ENCODE measurements around the gene ATP6V0A1. TPM values are rescaled to one million over a fixed set of nuclear protein-coding genes. Genes with fewer than 3 reads are reported as not detected.
A peak's percentile ranks its signal among the peaks of the same experiment; 100 is the strongest.
"Not testable (repeated sequence)": the region's sequence is repeated elsewhere in the genome, so short reads cannot be mapped to it uniquely, and the experiment has no call there.

Gene ATP6V0A1
- total and polyA plus RNA-seq, 4 donors = 71.1 to 321 (median 199) TPM

DNA sequence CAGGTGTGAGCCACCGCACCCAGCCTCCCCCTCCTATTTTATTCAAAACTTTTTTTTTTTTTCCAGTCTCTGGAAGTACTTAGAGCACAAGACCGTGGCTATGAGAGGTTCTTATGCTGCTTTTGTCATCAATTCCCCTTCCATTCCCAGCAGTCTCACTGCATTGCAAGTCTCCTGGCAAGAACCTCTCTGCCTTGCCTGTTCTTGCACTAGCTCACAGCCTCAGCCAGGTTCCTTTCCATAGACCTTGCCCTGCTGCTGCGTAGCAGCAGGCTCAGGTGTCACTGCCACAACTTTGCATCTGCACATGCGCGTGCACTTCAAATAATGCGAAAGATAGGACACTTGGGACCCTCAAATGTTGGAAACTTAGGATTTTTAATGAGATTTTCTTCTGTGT is 15.6 kb downstream of the ATP6V0A1 start:
- H3K27ac ChIP-seq (ENCODE audit: low read depth, low read length) = no peak overlapping the region
- no peaks in the 10 kb centered on the region for H3K27me3 ChIP-seq (ENCODE audit: control insufficient read depth, insufficient read depth, low read length)
- H3K4me3 ChIP-seq (ENCODE audit: low read depth, low read length) = no peak overlapping the region
- H3K4me1 ChIP-seq (ENCODE audit: control insufficient read depth, insufficient read depth, low read length) = no peaks in the 10 kb centered on the region
- DNase-seq (ENCODE audit: low read depth in 4 of 6, low spot score in 6 of 6) = peak in 1 of 6 donors; percentile 47
- H3K9me3 ChIP-seq (ENCODE audit: control insufficient read depth, insufficient read depth, low read length) = no peaks in the 10 kb centered on the region
- 92% methylated on average over 5 of the region's 6 CpGs for WGBS (ENCODE audit: insufficient coverage)
- H3K36me3 ChIP-seq (ENCODE audit: control insufficient read depth, insufficient read depth, low read length) = peaks cover 40% of the 10 kb centered on the region

DNA sequence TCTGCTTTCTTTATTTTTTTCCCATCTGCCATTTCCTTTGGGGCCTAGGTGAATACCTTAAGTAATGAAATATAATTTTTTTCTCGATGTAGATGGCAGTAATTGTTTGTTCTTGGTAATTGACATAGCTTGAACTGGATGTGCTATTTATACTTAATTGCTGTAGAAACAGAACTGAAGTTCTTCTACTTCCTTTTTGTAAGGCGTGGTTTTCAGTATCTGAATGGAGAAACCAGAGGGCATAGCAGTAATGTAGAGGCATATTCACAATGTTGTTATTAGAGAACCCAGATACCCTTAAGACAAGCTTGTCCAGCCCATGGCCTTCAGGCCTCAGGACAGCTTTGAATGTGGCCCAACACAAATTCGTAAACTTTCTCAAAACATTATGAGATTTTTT is 16.4 kb downstream of the ATP6V0A1 start:
- Histone ChIP-seq H3K9me3 (ENCODE audit: control insufficient read depth, insufficient read depth, low read length) (no peaks in the 10 kb centered on the region), H3K4me3 (ENCODE audit: low read depth, low read length) (no peak overlapping the region), H3K4me1 (ENCODE audit: control insufficient read depth, insufficient read depth, low read length) (no peaks in the 10 kb centered on the region), H3K27me3 (ENCODE audit: control insufficient read depth, insufficient read depth, low read length) (no peaks in the 10 kb centered on the region), H3K36me3 (ENCODE audit: control insufficient read depth, insufficient read depth, low read length) (peaks cover 46% of the 10 kb centered on the region), H3K27ac (ENCODE audit: low read depth, low read length) (no peak overlapping the region)
- WGBS (ENCODE audit: insufficient coverage) = 100% methylated on average over 1 of the region's 3 CpGs
- no peak for DNase-seq (ENCODE audit: low read depth in 4 of 6, low spot score in 6 of 6)

DNA sequence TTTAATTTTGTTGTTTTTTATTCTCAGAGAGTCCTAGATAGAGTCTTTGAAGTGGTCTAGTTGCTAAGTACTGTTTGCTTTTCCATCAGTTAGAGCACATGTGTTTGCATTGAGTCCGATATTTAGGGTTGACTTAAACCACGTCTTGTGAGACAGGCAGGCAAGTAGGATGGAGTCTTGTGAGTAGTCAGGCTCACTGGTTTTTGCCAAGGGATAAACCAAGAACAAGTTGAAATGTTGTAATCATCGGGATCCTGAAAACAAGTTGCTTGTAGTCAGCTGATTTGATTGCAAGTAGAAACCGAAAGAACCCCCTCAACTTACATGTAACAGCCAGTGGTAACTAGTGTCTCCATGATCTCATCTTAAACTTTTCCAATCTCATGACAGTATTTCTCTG is 17.2 kb downstream of the ATP6V0A1 start:
- Histone ChIP-seq H3K36me3 (ENCODE audit: control insufficient read depth, insufficient read depth, low read length) (peaks cover 50% of the 10 kb centered on the region), H3K4me1 (ENCODE audit: control insufficient read depth, insufficient read depth, low read length) (no peaks in the 10 kb centered on the region), H3K9me3 (ENCODE audit: control insufficient read depth, insufficient read depth, low read length) (no peaks in the 10 kb centered on the region), H3K27me3 (ENCODE audit: control insufficient read depth, insufficient read depth, low read length) (no peaks in the 10 kb centered on the region), H3K4me3 (ENCODE audit: low read depth, low read length) (no peak overlapping the region), H3K27ac (ENCODE audit: low read depth, low read length) (no peak overlapping the region)
- WGBS (ENCODE audit: insufficient coverage) = 96% methylated on average over 2 of the region's 4 CpGs
- no peak for DNase-seq (ENCODE audit: low read depth in 4 of 6, low spot score in 6 of 6)

DNA sequence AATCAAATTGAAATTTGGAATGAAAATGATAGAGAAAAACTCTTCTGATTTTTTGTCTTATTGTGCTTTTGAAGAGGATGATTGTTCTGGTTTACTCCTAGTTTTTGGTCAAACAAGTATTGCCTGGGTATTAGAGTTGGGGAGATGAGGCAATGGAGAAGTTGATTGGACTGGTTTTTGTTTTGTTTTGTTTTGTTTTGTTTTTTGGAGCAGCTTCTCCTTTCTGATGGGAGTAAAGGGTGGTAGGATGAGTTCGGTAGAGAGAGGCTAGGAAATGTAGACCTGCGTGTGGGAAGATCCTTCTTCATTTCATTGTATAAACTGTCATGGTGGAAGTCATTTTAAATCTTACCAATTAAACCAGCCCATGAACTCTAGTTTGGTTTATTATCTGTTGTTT is 17.7 kb downstream of the ATP6V0A1 start:
- H3K27me3 ChIP-seq (ENCODE audit: control insufficient read depth, insufficient read depth, low read length) = no peaks in the 10 kb centered on the region
- H3K4me3 ChIP-seq (ENCODE audit: low read depth, low read length) = no peak overlapping the region
- no CpG with 5 or more reads among the region's 2 CpGs for WGBS (ENCODE audit: insufficient coverage)
- H3K9me3 ChIP-seq (ENCODE audit: control insufficient read depth, insufficient read depth, low read length) = no peaks in the 10 kb centered on the region
- H3K27ac ChIP-seq (ENCODE audit: low read depth, low read length) = no peak overlapping the region
- peaks cover 53% of the 10 kb centered on the region for H3K36me3 ChIP-seq (ENCODE audit: control insufficient read depth, insufficient read depth, low read length)
- no peaks in the 10 kb centered on the region for H3K4me1 ChIP-seq (ENCODE audit: control insufficient read depth, insufficient read depth, low read length)
- no peak for DNase-seq (ENCODE audit: low read depth in 4 of 6, low spot score in 6 of 6)

DNA sequence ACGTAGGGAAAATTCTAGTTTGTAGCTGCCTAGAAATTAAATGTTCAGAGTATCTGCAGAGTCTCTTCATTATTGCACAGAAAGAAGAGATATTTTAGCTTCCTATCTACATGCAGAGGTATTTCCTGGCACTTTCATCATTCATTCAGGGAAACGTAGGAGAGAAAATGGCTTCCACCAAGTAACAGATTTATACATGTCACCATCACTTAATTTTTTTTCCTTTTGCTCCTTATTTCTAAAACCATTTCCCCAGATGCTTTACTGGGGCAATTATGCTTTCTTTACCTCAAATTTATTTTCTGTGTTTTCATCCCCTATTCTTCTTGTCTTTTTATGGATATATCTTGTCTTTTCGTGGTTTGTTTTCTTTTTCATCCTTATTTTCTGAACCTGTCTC is 18.5 kb downstream of the ATP6V0A1 start:
- no peaks in the 10 kb centered on the region for H3K4me1 ChIP-seq (ENCODE audit: control insufficient read depth, insufficient read depth, low read length)
- WGBS (ENCODE audit: insufficient coverage) = no CpG with 5 or more reads among the region's 3 CpGs
- H3K4me3 ChIP-seq (ENCODE audit: low read depth, low read length) = no peak overlapping the region

DNA sequence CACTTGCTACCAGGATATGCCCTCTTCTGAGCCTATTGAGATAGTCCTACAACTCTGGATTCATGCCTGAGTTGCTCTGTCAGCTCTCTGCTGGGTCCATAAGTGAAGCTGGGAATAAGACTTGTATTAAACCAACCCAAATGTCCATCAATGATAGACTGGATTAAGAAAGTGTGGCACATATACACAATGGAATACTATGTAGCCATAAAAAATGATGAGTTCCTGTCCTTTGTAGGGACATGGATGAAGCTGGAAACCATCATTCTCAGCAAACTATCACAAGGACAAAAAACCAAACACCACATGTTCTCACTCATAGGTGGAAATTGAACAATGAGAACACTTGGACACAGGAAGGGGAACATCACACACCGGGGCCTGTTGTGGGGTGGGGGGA is 19.1 kb downstream of the ATP6V0A1 start:
- peaks cover 53% of the 10 kb centered on the region for H3K36me3 ChIP-seq (ENCODE audit: control insufficient read depth, insufficient read depth, low read length)
- H3K4me3 ChIP-seq (ENCODE audit: low read depth, low read length); DNase-seq (ENCODE audit: low read depth in 4 of 6, low spot score in 6 of 6); H3K27me3 ChIP-seq (ENCODE audit: control insufficient read depth, insufficient read depth, low read length); H3K4me1 ChIP-seq (ENCODE audit: control insufficient read depth, insufficient read depth, low read length); H3K9me3 ChIP-seq (ENCODE audit: control insufficient read depth, insufficient read depth, low read length); H3K27ac ChIP-seq (ENCODE audit: low read depth, low read length): not testable (repeated sequence)
- WGBS (ENCODE audit: insufficient coverage) = no CpG with 5 or more reads among the region's 1 CpG

More for the DNA sequence above, 18.5 kb downstream of the ATP6V0A1 start:
- Histone ChIP-seq H3K27me3 (ENCODE audit: control insufficient read depth, insufficient read depth, low read length) (no peaks in the 10 kb centered on the region), H3K9me3 (ENCODE audit: control insufficient read depth, insufficient read depth, low read length) (no peaks in the 10 kb centered on the region), H3K36me3 (ENCODE audit: control insufficient read depth, insufficient read depth, low read length) (peaks cover 53% of the 10 kb centered on the region), H3K27ac (ENCODE audit: low read depth, low read length) (no peak overlapping the region)
- no peak for DNase-seq (ENCODE audit: low read depth in 4 of 6, low spot score in 6 of 6)

DNA sequence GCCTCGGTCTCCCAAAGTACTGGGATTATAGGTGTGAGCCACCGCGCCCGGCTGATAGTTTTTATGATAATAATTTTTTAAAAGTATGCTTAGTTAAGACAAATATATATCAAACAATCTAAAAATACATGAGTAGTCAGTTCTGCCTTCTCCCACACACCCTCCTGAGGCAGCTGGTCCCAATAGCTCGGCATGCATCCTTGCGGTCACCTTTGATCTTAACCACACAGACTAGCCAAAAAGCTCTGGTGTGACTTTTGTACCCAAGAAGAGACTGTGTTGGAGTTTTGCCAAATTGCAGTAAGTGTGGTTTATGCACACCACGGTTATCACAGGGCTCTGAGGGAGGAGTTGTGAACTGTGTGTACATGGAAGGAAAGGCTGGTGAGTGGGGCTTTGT is 25.6 kb downstream of the ATP6V0A1 start:
- Histone ChIP-seq H3K27ac (ENCODE audit: low read depth, low read length) (no peak overlapping the region), H3K4me1 (ENCODE audit: control insufficient read depth, insufficient read depth, low read length) (no peaks in the 10 kb centered on the region), H3K9me3 (ENCODE audit: control insufficient read depth, insufficient read depth, low read length) (no peaks in the 10 kb centered on the region), H3K27me3 (ENCODE audit: control insufficient read depth, insufficient read depth, low read length) (no peaks in the 10 kb centered on the region), H3K36me3 (ENCODE audit: control insufficient read depth, insufficient read depth, low read length) (peaks cover 88% of the 10 kb centered on the region), H3K4me3 (ENCODE audit: low read depth, low read length) (no peak overlapping the region)
- 60% methylated on average over 1 of the region's 7 CpGs for WGBS (ENCODE audit: insufficient coverage)
- no peak for DNase-seq (ENCODE audit: low read depth in 4 of 6, low spot score in 6 of 6)

DNA sequence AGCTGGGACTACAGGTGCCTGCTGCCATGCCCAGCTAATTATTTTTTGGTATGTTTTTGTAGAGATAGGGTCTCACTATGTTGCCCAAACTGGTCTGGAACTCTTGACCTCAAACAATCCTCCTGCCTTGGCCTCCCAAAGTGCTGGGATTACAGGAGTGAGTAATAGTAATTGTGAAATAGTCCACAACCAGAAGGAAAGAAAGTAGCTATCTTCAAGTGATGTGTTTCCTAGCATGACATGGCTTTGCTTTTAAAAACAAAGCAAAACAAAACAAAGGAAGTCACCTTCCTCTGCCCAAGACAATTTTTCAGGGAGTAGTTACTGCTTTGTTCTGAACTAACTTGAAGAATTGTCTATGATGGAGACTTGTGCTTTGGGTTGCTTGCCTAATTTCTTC is 27.0 kb downstream of the ATP6V0A1 start:
- Histone ChIP-seq H3K9me3 (ENCODE audit: control insufficient read depth, insufficient read depth, low read length) (no peaks in the 10 kb centered on the region), H3K4me1 (ENCODE audit: control insufficient read depth, insufficient read depth, low read length) (no peaks in the 10 kb centered on the region), H3K27ac (ENCODE audit: low read depth, low read length) (no peak overlapping the region), H3K36me3 (ENCODE audit: control insufficient read depth, insufficient read depth, low read length) (peaks cover 82% of the 10 kb centered on the region), H3K27me3 (ENCODE audit: control insufficient read depth, insufficient read depth, low read length) (no peaks in the 10 kb centered on the region), H3K4me3 (ENCODE audit: low read depth, low read length) (no peak overlapping the region)
- DNase-seq (ENCODE audit: low read depth in 4 of 6, low spot score in 6 of 6) = no peak

DNA sequence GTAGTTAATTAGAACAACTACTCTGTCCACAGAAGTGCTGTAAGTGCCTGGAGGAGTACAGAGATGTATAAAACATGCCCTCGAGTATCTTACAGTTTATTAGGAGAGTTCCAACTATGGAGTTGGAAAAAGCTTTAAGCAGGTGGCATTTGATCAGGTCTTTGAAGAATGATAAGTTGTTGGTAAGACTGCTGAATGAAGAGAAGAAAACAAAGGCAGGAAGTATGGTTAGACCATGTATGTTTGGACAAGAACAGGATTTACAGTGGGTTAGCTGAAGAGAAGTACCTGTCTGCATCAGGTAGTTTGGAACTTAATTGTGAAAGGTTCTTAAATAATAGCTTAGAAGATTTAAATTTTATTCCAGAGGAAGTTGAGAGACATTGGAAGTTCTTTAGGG is 29.4 kb downstream of the ATP6V0A1 start:
- no peaks in the 10 kb centered on the region for H3K9me3 ChIP-seq (ENCODE audit: control insufficient read depth, insufficient read depth, low read length)
- no peak overlapping the region for H3K27ac ChIP-seq (ENCODE audit: low read depth, low read length)
- H3K36me3 ChIP-seq (ENCODE audit: control insufficient read depth, insufficient read depth, low read length) = peaks cover 80% of the 10 kb centered on the region
- H3K27me3 ChIP-seq (ENCODE audit: control insufficient read depth, insufficient read depth, low read length) = no peaks in the 10 kb centered on the region
- WGBS (ENCODE audit: insufficient coverage) = 100% methylated on average over 1 of the region's 1 CpG
- no peak for DNase-seq (ENCODE audit: low read depth in 4 of 6, low spot score in 6 of 6)
- no peaks in the 10 kb centered on the region for H3K4me1 ChIP-seq (ENCODE audit: control insufficient read depth, insufficient read depth, low read length)
- H3K4me3 ChIP-seq (ENCODE audit: low read depth, low read length) = no peak overlapping the region

DNA sequence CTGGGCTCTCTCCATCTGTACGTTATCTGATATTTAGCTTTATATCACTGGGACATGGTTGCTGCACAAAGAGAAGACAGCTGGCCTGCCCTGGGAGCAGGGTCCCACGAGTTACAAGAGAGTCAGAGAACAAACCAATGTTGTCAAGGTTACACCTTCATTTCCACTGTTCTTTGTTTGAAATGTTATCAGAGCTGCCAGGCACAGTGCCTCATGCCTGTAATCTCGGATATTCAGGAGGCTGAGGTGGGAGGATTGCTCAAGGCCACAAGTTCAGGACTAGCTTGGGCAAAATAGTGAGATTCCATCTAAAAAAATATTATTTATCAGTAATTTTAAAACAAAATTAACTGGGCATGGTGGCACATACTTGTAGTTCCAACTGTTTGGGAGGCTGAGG is 34.6 kb downstream of the ATP6V0A1 start:
- Histone ChIP-seq H3K27me3 (ENCODE audit: control insufficient read depth, insufficient read depth, low read length) (no peaks in the 10 kb centered on the region), H3K4me1 (ENCODE audit: control insufficient read depth, insufficient read depth, low read length) (no peaks in the 10 kb centered on the region), H3K9me3 (ENCODE audit: control insufficient read depth, insufficient read depth, low read length) (no peaks in the 10 kb centered on the region), H3K4me3 (ENCODE audit: low read depth, low read length) (no peak overlapping the region), H3K36me3 (ENCODE audit: control insufficient read depth, insufficient read depth, low read length) (peaks cover 77% of the 10 kb centered on the region), H3K27ac (ENCODE audit: low read depth, low read length) (no peak overlapping the region)
- no peak for DNase-seq (ENCODE audit: low read depth in 4 of 6, low spot score in 6 of 6)
- whole genome bisulfite sequencing (ENCODE audit: insufficient coverage) = 56% methylated on average over 2 of the region's 3 CpGs
